Thoracic aorta (tissue), 2 donors: ENCODE results near the gene RGL1. TPM values are rescaled to one million over a fixed set of nuclear protein-coding genes. Genes with fewer than 3 reads are reported as not detected.

Experiments
- ATAC-seq: fragments of 150-250 bp; one replicate; pipeline ENCODE4 v1.8.0; 2017; ENCODE audit warnings: low read depth; ENCODE audit not compliant: insufficient number of reproducible peaks, low FRiP score
- DNase-seq: peaks from one replicate; pipeline ENCODE4 v3.0.0-alpha.2; 2020; ENCODE audit warnings: low spot score
- H3K27ac ChIP-seq, 2 donors: fragments of 200-600 bp; sonication (generic); 1 replicate in 1 of 2; 2 replicates in 1 of 2; pipeline ENCODE4 v1.5.1; 2016; ENCODE audit warnings: mild to moderate bottlenecking in 2 of 2, moderate library complexity in 2 of 2
- H3K27me3 ChIP-seq: fragments of 200-600 bp; sonication (generic); replicated peaks from 2 replicates; pipeline ENCODE4 v1.6.0; 2016; ENCODE audit warnings: mild to moderate bottlenecking; ENCODE audit not compliant: insufficient read depth
- H3K36me3 ChIP-seq: fragments of 200-600 bp; sonication (generic); one replicate; pipeline ENCODE4 v1.5.1; 2016
- H3K4me1 ChIP-seq, 2 donors: fragments of 200-600 bp; sonication (generic); 1 replicate in 1 of 2; 2 replicates in 1 of 2; pipeline versions ENCODE4 v1.5.1 to v1.6.0; 2016; ENCODE audit warnings: low read depth in 2 of 2, mild to moderate bottlenecking in 1 of 2; ENCODE audit not compliant: control insufficient read depth in 1 of 2
- H3K4me3 ChIP-seq: fragments of 200-600 bp; sonication (generic); 2 replicates; pipeline ENCODE4 v1.5.1; 2016; ENCODE audit warnings: mild to moderate bottlenecking
- H3K9me3 ChIP-seq: fragments of 200-600 bp; sonication (generic); 2 replicates; pipeline ENCODE4 v1.5.1; 2016
- CTCF ChIP-seq: fragments of 200-600 bp; sonication (generic); IDR thresholded peaks from one replicate; pipeline ENCODE4 v1.5.1; 2019; ENCODE audit warnings: antibody characterized with exemption
- total RNA-seq, 2 donors: library from RNA; depleted of rRNA; stranded (reverse); fragments of >200 nt; gene quantifications; one replicate each; pipeline versions ENCODE4 v1.1.0 to v1.2.3, GENCODE V29; 2016

RGL1 gene
- total RNA-seq, 2 donors from 2014 or later: 27.6 to 35.7 TPM

GRCh38 chr1:183891158-183891856, 86.4 kb downstream of the RGL1 start:
- DNase-seq (no peak), ATAC-seq (no peak)
- Histone ChIP-seq H3K27ac (no peak overlapping the region), H3K4me3 (no peak overlapping the region), H3K36me3 (no peaks in the 10 kb centered on the region), H3K27me3 (no peaks in the 10 kb centered on the region), H3K9me3 (no peaks in the 10 kb centered on the region), H3K4me1 (peaks cover 7 to 27% of the 10 kb centered on the region in 2 donors)
- no peak for TF ChIP-seq CTCF

DNA sequence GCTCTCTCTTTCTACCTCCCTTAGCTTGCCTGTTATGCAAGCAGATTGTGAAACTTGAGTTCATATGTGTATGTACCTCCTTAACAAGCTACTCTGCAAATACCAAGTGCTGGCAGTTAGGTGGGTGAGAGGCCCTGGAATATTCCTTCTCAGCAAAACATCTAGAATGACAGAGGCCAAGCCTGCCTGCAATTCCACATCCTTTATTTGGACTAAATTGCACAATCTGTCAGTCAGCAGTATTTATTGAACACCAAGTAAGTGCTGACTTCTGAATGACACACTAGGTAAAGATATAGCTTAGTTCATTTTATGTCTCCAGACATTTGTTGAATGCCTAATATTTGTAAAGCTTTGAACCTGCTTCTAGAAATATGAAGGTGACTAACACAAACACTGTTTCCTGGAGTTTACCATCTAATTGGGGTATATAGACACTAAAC, 87.5 kb downstream of the RGL1 start:
- peaks cover 6 to 18% of the 10 kb centered on the region in 2 donors for H3K4me1 ChIP-seq
- ATAC-seq: no peak
- no peaks in the 10 kb centered on the region for H3K36me3 ChIP-seq
- no peaks in the 10 kb centered on the region for H3K9me3 ChIP-seq
- no peak for DNase-seq
- no peak for TF ChIP-seq CTCF
- H3K27me3 ChIP-seq: no peaks in the 10 kb centered on the region
- H3K4me3 ChIP-seq: no peak overlapping the region
- H3K27ac ChIP-seq: no peak overlapping the region

GRCh38 chr1:183893561-183894289, 88.8 kb downstream of the RGL1 start:
- Histone ChIP-seq H3K4me3 (no peak overlapping the region), H3K27me3 (no peaks in the 10 kb centered on the region), H3K36me3 (peaks cover 2% of the 10 kb centered on the region), H3K4me1 (peaks cover 0 to 6% of the 10 kb centered on the region in 2 donors), H3K9me3 (no peaks in the 10 kb centered on the region), H3K27ac (no peak overlapping the region)
- DNase-seq (no peak), ATAC-seq (no peak)
- no peak for TF ChIP-seq CTCF

- no peak for ATAC-seq
Observed at GRCh38 chr1:183894290-183894565, 89.3 kb downstream of the RGL1 start.

More at GRCh38 chr1:183894290-183894565, 89.3 kb downstream of the RGL1 start:
- DNase-seq: no peak
- no peaks in the 10 kb centered on the region for H3K9me3 ChIP-seq
- no peak overlapping the region for H3K27ac ChIP-seq
- H3K36me3 ChIP-seq: peaks cover 5% of the 10 kb centered on the region
- no peak overlapping the region for H3K4me3 ChIP-seq
- no peak for TF ChIP-seq CTCF
- H3K4me1 ChIP-seq: peaks cover 0 to 6% of the 10 kb centered on the region in 2 donors
- H3K27me3 ChIP-seq: no peaks in the 10 kb centered on the region
